ENCODE data around the gene KLHL26. TPM values are rescaled to one million over a fixed set of nuclear protein-coding genes. Genes with fewer than 3 reads are reported as not detected.

KLHL26 gene
- total and polyA plus RNA-seq, 4 donors, result 2.3 to 5.9 (median 2.4) TPM

GRCh38 chr19:18646535-18647370 lies 9.9 kb downstream of the KLHL26 start:
- H3K4me3 ChIP-seq (ENCODE audit: low read depth in 1 of 3, low read length in 3 of 3), result no peak overlapping the region
- no peak overlapping the region for H3K27ac ChIP-seq (ENCODE audit: low read depth in 1 of 2, low read length in 2 of 2)
- no peaks in the 10 kb centered on the region for H3K9me3 ChIP-seq (ENCODE audit: control insufficient read depth in 4 of 4, low read length in 3 of 4)
- WGBS, result 93% methylated on average over 34 of the region's 34 CpGs
- no peak for DNase-seq (ENCODE audit: low spot score)
- peaks cover 0 to 14% (median 2%) of the 10 kb centered on the region in 4 donors for H3K4me1 ChIP-seq (ENCODE audit: control insufficient read depth in 4 of 4, insufficient read depth in 4 of 4, low read length in 3 of 4)
- TF ChIP-seq MAX (IDR thresholded peaks at IDR 0.05) (no peak), EGR1 (IDR thresholded peaks at IDR 0.05; ENCODE audit: low read depth in 2 of 2) (no peak), GABPA (IDR thresholded peaks at IDR 0.05 in 1 of 2, conservative IDR thresholded peaks at IDR 0.05 in 1 of 2) (no peak), HNF4A (conservative IDR thresholded peaks at IDR 0.05) (no peak), RAD21 (IDR thresholded peaks at IDR 0.05) (no peak), HNF4G (IDR thresholded peaks at IDR 0.05) (no peak), JUND (IDR thresholded peaks at IDR 0.05) (no peak), FOXA2 (IDR thresholded peaks at IDR 0.05) (no peak), TAF1 (conservative IDR thresholded peaks at IDR 0.05) (no peak), YY1 (IDR thresholded peaks at IDR 0.05) (no peak), FOXA1 (IDR thresholded peaks at IDR 0.05) (no peak), ATF3 (IDR thresholded peaks at IDR 0.05) (no peak), REST (IDR thresholded peaks at IDR 0.05) (no peak), SP1 (IDR thresholded peaks at IDR 0.05) (no peak), NR2F2 (IDR thresholded peaks at IDR 0.05) (no peak), CTCF (IDR thresholded peaks at IDR 0.05; ENCODE audit: low read depth, low read length, missing input control) (no peak), ZBTB33 (IDR thresholded peaks at IDR 0.05) (no peak), RXRA (IDR thresholded peaks at IDR 0.05) (no peak)
- H3K27me3 ChIP-seq (ENCODE audit: control insufficient read depth in 4 of 4, insufficient read depth in 4 of 4, low read length in 3 of 4), result no peaks in the 10 kb centered on the region
- no peak overlapping the region for H3K9ac ChIP-seq (ENCODE audit: low read depth in 1 of 2, low read length in 2 of 2)
- no peaks in the 10 kb centered on the region for H3K36me3 ChIP-seq (ENCODE audit: control insufficient read depth in 4 of 4, insufficient read depth in 3 of 4, low read depth in 1 of 4, low read length in 3 of 4)

Data from liver (tissue), 9 donors.